Measurements from ENCODE around the gene BCL2.

BCL2 gene

DNA sequence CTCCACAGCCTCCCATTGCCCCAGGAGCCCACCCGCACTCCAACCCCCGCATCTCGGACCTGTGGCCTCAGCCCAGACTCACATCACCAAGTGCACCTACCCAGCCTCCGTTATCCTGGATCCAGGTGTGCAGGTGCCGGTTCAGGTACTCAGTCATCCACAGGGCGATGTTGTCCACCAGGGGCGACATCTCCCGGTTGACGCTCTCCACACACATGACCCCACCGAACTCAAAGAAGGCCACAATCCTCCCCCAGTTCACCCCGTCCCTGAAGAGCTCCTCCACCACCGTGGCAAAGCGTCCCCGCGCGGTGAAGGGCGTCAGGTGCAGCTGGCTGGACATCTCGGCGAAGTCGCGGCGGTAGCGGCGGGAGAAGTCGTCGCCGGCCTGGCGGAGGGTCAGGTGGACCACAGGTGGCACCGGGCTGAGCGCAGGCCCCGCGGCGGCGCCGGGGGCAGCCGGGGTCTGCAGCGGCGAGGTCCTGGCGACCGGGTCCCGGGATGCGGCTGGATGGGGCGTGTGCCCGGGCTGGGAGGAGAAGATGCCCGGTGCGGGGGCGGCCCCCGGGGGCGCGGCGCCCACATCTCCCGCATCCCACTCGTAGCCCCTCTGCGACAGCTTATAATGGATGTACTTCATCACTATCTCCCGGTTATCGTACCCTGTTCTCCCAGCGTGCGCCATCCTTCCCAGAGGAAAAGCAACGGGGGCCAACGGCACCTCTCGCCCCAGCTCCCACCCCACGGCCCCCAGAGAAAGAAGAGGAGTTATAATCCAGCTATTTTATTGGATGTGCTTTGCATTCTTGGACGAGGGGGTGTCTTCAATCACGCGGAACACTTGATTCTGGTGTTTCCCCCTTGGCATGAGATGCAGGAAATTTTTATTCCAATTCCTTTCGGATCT lies 1.3 kb downstream of the BCL2 start:
- peak overlapping the region; percentile 99 for H3K4me3 Mint-ChIP-seq
- peaks cover 36% of the 10 kb centered on the region for H3K36me3 Mint-ChIP-seq (ENCODE audit: low read depth)
- H3K9me3 Mint-ChIP-seq: no peaks in the 10 kb centered on the region
- H3K27me3 Mint-ChIP-seq: no peaks in the 10 kb centered on the region
- H3K27ac Mint-ChIP-seq: peak overlapping the region; percentile 97
- peaks cover 60% of the 10 kb centered on the region for H3K4me1 Mint-ChIP-seq (ENCODE audit: low read depth)

DNA sequence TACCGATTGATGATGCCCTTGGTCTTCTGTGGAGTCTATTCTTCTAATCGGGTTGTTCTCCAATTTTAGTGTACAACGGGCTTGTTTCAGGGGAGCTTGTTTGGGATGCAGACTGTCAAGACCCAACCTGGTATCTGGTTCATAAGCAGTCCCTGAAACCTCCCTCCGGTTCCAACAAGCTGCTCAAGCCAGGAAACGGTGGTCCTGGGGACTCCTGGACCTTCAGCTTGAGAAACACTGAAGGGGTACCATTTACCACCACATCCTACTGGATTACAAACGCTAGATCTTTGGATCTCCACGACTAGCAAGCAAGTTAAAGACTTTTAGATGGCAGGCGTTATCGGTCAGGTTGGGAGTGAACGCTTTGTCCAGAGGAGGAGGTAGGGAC lies 2.0 kb downstream of the BCL2 start:
- Mint-ChIP-seq H3K4me3 (peak overlapping the region; percentile 99), H3K4me1 (ENCODE audit: low read depth) (peaks cover 61% of the 10 kb centered on the region), H3K27ac (peak overlapping the region; percentile 86), H3K36me3 (ENCODE audit: low read depth) (peaks cover 36% of the 10 kb centered on the region), H3K27me3 (no peaks in the 10 kb centered on the region), H3K9me3 (no peaks in the 10 kb centered on the region)

DNA sequence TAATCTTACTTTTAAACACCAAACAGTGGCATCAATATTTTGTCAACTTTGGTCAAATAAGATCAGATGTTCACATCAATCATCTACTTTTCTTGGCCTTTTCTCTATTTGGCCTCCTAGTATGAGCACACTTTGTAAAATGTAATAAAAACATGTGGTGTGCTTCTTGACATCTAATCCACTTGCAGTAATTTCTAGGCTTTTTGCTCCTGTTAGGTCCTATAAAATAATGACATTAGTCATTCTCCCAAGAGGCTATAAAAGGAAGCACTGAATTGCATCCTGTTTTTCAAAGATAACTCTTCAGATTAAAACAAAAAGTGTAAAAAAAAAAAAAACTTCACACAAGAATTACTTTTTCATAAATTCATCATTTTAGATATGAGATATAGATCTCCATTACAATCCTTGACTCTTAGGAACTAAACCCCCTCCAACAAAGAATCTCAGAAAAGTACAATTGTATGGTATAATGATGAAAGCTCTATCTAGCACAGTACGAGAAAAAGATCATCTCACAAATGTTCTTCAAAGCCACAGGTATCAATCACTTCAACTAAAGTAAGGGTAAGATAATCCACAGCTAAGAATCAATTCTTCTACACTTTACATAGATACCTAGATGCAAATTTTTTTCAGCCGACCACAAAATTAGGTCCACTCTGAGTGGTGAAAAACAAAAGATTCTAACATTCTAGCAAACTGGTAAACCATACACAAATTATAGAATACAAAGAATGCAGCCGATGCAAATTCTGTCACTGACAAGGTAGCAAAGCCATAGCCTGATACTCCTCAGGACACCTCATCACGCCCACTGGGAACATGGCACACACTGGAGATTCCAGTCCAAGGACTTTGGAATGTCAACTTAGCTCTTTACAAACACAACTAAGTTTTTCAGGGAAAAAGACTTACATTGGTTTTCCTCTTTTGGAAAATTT lies 2.7 kb downstream of the BCL2 start:
- H3K4me3 Mint-ChIP-seq: peak overlapping the region; percentile 99
- peak overlapping the region; percentile 86 for H3K27ac Mint-ChIP-seq
- peaks cover 36% of the 10 kb centered on the region for H3K36me3 Mint-ChIP-seq (ENCODE audit: low read depth)
- no peaks in the 10 kb centered on the region for H3K27me3 Mint-ChIP-seq
- peaks cover 61% of the 10 kb centered on the region for H3K4me1 Mint-ChIP-seq (ENCODE audit: low read depth)
- no peaks in the 10 kb centered on the region for H3K9me3 Mint-ChIP-seq

DNA sequence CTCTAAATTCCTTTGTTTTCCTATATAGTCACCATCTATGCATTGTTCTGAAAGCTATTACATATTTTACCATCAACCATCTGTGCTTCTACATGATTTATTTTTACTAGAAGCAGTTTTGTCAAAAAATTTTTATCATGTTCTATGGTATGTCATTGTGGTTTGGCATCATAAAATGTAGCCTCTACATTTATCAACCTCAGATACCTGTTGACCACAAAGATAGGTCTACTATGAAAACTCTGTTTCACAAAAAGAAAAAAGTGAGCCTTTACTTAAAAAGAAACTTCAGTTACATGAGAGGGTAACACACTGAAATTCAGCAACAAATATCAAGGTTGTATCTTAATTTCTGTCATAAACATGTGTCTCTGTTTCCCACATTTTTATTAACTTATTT lies 3.7 kb downstream of the BCL2 start:
- Mint-ChIP-seq H3K27me3 (no peaks in the 10 kb centered on the region), H3K4me1 (ENCODE audit: low read depth) (peaks cover 66% of the 10 kb centered on the region), H3K4me3 (peak overlapping the region; percentile 99), H3K36me3 (ENCODE audit: low read depth) (peaks cover 43% of the 10 kb centered on the region), H3K9me3 (no peaks in the 10 kb centered on the region), H3K27ac (peak overlapping the region; percentile 86)

DNA sequence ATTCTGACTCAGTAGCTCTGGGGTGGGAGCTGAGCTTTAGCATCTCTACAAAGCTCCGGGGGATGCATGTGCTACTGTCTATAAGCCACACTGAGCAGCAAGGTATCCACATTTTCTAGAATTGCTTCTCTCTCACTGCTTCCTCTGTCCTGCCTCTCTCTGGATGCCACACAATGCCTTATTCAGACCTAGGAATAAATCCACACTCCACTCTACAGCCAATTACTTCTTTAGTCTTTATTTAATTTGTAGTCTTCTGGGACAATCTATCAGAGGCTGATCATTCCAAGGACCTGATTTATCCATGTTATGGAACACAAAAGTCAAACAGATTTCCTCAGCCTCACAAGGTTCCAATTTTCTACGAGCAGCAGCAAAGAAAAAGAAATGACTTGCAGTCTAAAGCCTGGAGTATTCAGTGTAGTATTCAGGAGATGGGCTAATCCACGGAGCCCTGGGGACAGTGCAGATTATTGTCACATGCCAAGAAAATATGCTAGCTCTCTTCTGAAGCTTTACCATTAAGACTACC lies 4.4 kb downstream of the BCL2 start:
- Mint-ChIP-seq H3K27me3 (no peaks in the 10 kb centered on the region), H3K36me3 (ENCODE audit: low read depth) (peaks cover 50% of the 10 kb centered on the region), H3K27ac (peak overlapping the region; percentile 74), H3K4me3 (peak overlapping the region; percentile 99), H3K4me1 (ENCODE audit: low read depth) (peaks cover 69% of the 10 kb centered on the region), H3K9me3 (no peaks in the 10 kb centered on the region)

DNA sequence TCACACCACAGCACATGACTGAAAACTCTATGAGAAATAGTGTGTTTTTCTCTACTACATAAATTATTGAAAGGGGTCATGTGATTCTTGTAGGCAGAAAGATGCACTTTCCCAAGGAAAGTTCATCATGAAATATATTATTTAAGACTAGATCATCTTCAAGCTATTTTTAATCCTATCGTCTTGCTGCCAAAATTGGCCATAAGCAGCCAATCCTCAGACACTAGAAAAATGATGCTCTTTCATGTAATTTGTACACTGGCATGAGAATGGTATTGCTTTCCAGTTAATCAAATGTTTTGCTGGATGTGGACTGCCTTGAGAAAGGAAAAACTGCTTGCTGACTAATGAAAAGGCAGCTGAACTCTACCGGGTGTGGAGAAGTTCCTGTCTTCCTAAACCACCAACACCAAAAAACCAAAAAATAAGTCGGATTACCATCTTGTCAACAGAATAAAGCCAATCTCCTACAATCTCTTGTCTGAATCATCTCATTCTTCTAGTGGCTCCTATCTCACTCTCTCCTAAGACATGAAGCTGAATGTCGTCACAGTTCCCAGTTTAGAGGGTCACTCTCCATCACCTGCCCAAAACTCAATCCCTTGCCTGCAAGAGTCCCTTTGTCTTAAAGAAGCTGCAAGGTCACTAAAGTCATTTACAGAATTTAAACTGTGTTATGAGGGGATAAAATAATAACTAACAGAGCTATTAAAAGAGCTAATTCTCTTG lies 5.3 kb downstream of the BCL2 start:
- H3K4me3 Mint-ChIP-seq: peak overlapping the region; percentile 99
- no peaks in the 10 kb centered on the region for H3K27me3 Mint-ChIP-seq
- H3K27ac Mint-ChIP-seq: peak overlapping the region; percentile 74
- H3K36me3 Mint-ChIP-seq (ENCODE audit: low read depth): peaks cover 56% of the 10 kb centered on the region
- H3K4me1 Mint-ChIP-seq (ENCODE audit: low read depth): peaks cover 76% of the 10 kb centered on the region
- H3K9me3 Mint-ChIP-seq: no peaks in the 10 kb centered on the region

DNA sequence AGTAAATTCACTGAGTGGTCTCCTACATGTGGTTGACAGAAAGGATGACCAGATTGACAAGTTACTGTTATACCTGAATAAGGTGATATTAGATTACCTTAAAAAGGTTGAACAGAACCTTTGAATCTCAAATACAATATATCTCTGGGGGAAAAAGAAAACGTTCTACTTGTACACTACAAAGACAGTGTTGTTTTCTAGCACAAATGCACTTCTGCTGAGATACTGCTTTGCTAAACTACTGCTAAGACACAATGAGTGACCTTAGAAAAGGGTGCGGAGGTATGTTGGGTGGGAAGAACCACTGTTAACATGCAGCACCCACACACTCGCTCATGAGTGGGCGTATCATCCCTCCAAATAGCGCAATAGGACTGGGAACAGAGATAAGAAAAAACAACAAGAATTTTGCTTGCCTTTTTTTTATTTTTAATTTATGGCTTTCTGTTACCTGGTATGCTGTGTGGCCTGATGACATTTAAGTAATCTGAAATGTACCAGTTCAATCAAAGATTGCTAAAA lies 6.1 kb downstream of the BCL2 start:
- Mint-ChIP-seq H3K27ac (peak overlapping the region; percentile 77), H3K27me3 (no peaks in the 10 kb centered on the region), H3K36me3 (ENCODE audit: low read depth) (peaks cover 56% of the 10 kb centered on the region), H3K4me3 (peak overlapping the region; percentile 99), H3K9me3 (no peaks in the 10 kb centered on the region), H3K4me1 (ENCODE audit: low read depth) (peaks cover 83% of the 10 kb centered on the region)

DNA sequence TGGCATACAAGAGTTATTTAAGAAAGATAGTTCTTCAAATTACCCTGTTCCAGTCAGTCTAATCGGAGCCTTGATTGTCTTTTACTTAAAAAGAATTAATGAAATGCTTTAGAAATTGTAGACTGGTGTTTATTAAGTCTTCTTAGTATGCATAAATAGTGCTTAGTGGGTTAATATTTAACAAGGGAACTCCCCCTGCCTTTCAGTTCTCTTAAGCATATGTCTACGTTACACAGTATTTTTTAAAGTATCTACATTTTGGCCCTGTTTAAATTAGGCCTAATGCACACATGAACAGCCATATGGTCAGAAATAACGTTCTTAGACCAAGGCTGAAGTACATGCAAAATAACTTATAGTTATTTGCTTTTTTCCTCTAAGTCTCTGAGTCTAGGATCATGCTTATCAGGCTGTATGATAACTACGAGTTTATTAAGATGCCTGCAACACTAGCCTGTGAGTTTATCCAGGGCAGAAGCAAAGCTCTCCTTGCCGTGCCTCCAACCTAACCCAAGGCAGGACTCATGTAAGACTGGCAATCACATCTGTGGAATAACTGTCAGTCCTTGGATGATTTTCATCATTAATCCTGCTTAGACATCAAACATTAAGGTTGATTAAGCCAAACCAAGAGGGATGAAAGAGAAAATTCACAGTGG lies 6.7 kb downstream of the BCL2 start:
- Mint-ChIP-seq H3K27ac (peak overlapping the region; percentile 77), H3K36me3 (ENCODE audit: low read depth) (peaks cover 52% of the 10 kb centered on the region), H3K9me3 (no peaks in the 10 kb centered on the region), H3K4me1 (ENCODE audit: low read depth) (peaks cover 86% of the 10 kb centered on the region), H3K27me3 (no peaks in the 10 kb centered on the region), H3K4me3 (peak overlapping the region; percentile 99)

DNA sequence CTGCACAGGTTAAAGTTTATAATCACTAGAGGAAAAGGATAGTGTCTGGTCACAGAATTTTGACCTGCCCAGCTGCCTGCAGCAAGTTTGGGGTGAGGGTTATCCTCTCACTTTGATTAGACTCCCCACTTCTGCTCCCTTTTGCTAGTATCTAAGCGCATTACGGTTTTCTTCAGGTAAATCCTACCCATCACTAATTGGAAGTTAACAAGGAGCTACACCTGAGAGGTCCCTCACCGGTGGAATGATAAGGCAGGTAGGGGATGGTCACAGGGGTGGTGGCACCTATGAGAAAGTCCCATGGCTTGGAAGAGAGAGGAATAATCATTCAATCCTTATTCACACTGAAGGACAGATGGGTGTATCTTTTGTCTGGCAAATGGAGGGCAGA lies 7.6 kb downstream of the BCL2 start:
- Mint-ChIP-seq H3K4me3 (peak overlapping the region; percentile 52), H3K36me3 (ENCODE audit: low read depth) (peaks cover 44% of the 10 kb centered on the region)

DNA sequence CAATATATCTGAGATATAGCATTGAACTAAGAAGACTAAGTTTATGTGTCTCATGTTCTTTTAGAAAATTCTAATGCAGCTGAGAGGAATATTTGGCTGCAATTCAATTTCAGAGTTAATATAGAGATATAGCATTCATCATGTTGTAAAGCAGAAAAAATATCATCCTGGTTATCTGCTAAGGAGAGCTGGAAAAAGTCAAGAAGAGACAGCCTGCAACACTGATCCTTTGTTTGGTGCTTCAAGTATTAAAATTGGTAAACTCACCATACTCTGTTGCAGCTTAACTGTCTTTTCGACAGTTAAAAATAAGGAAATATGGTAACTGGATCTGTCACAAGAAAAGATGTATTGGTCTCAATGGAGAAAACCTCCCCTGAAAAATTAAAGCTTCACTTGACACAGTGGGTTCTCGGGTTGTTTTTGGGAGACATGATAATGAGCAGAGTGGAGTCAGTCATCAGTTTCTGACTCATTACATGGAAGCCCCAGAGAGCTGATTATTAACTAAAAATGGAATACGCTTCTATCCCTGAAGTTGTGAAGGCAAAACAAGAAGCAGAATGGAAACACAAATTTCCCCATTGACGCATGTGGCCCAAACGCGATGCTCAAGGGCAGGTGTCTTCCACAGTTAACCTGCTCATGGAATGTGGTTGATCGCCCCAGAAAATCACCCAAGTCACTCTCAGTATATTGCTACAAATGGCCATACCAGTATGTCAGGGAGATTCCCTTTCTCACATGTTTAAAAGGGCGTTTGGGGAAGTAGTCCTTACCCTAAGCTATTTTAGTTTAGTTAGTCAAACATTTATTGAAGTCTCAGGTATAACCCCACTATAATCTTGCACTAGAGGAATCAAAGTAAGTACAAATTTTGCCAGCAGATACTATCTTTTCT lies 8.2 kb downstream of the BCL2 start:
- Mint-ChIP-seq H3K27ac (peak overlapping the region; percentile 71), H3K4me3 (peak overlapping the region; percentile 52), H3K4me1 (ENCODE audit: low read depth) (peaks cover 96% of the 10 kb centered on the region), H3K9me3 (no peaks in the 10 kb centered on the region), H3K27me3 (no peaks in the 10 kb centered on the region), H3K36me3 (ENCODE audit: low read depth) (peaks cover 44% of the 10 kb centered on the region)

More for the DNA sequence above, 7.6 kb downstream of the BCL2 start:
- H3K4me1 Mint-ChIP-seq (ENCODE audit: low read depth): peaks cover 92% of the 10 kb centered on the region
- no peaks in the 10 kb centered on the region for H3K9me3 Mint-ChIP-seq
- H3K27me3 Mint-ChIP-seq: no peaks in the 10 kb centered on the region
- H3K27ac Mint-ChIP-seq: peak overlapping the region; percentile 71

DNA sequence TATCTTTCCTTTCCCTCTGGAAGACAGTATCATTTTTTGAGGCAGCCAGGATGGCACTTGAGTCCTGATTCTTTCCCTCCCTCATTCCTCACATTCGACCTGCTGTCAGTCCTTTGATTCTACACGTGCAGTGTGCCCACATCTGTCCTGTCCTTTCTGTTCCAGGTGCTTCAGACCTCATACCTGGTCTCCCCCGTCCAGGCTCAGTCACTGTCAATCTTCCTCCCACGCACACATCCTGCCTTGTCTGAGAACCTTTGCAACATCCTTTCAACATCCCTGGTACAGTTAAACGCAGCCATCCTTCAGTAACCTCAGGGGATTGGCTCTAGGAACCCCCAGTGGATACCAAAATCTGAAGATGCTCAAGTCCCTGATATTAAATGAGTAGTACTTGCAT lies 10.1 kb downstream of the BCL2 start:
- H3K27ac Mint-ChIP-seq: peak overlapping the region; percentile 47
- peaks cover 45% of the 10 kb centered on the region for H3K36me3 Mint-ChIP-seq (ENCODE audit: low read depth)
- peaks cover 93% of the 10 kb centered on the region for H3K4me1 Mint-ChIP-seq (ENCODE audit: low read depth)
- H3K9me3 Mint-ChIP-seq: no peaks in the 10 kb centered on the region
- peak overlapping the region; percentile 8 for H3K4me3 Mint-ChIP-seq
- no peaks in the 10 kb centered on the region for H3K27me3 Mint-ChIP-seq

DNA sequence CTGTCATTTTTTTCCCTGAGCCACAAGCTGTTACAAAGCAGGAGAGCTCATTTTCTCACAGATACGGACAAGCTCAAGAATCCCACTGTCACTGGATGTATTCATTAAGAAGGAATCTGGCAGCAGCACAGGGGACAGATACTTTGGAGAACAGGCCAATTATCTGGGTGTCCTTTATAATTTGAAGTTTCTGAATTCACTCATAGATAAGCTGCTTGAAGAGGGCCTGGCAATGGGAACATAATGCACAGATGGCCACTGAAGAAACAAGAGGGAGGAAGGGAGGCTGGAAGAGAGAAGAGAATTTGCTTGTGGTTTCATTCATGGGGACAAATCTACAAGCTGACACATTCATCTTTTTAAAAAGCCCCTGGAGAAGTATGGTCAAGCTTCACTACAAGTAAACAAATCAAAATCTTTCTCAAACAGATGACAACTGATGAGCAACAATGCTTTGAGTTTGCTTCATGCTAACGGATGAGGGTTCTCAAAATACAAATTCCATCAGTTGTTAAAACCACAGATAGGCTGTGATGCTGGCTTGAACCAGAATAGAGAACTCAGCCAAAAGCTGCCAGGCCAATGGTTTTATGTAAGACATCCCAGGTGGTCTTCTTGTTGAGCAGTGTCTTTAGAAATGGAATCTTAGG lies 11.9 kb downstream of the BCL2 start:
- Mint-ChIP-seq H3K4me3 (no peak overlapping the region), H3K27ac (peak overlapping the region; percentile 67), H3K36me3 (ENCODE audit: low read depth) (peaks cover 51% of the 10 kb centered on the region), H3K9me3 (no peaks in the 10 kb centered on the region), H3K27me3 (no peaks in the 10 kb centered on the region), H3K4me1 (ENCODE audit: low read depth) (peaks cover 93% of the 10 kb centered on the region)
